MCF 10A (cell line): ENCODE results near the gene CDK14. TPM values are rescaled to one million over a fixed set of nuclear protein-coding genes. Genes with fewer than 3 reads are reported as not detected.

Experiments used
- BruUV-seq: library from RNA; stranded (reverse); fragments of 400-500 nt; replicated peaks from 2 replicates; lab custom pipeline; 2021; lab: Mats Ljungman, UMichigan
- CTCF ChIA-PET: fragments of 300-600 bp; sonication (Branson Sonifier 250); formaldehyde crosslinking; extraction: SDS; loops from one replicate; lab custom pipeline; 2021; ENCODE audit warnings: antibody characterized with exemption, inconsistent platforms; lab: Yijun Ruan, JAX
- POLR2A ChIA-PET: fragments of 300-600, 350-650 bp; sonication (Branson Sonifier 250); formaldehyde crosslinking; extraction: SDS; loops from one replicate; lab custom pipeline; 2020; ENCODE audit warnings: antibody characterized with exemption, inconsistent platforms; lab: Yijun Ruan, JAX
- DNase-seq: peaks from one replicate; pipeline ENCODE4 v3.0.0-alpha.2; 2018; ENCODE audit not compliant: unreplicated experiment
- H3K27ac Mint-ChIP-seq: one replicate; pipeline ENCODE4 v1.8.0; 2022; ENCODE audit warnings: mild to moderate bottlenecking, low read depth, mixed read lengths; ENCODE audit not compliant: unreplicated experiment
- H3K27me3 Mint-ChIP-seq: one replicate; pipeline ENCODE4 v1.8.0; 2022; ENCODE audit warnings: mixed read lengths; ENCODE audit not compliant: insufficient read depth, unreplicated experiment
- H3K36me3 Mint-ChIP-seq: one replicate; pipeline ENCODE4 v1.8.0; 2022; ENCODE audit warnings: mild to moderate bottlenecking, moderate library complexity, mixed read lengths; ENCODE audit not compliant: insufficient read depth, unreplicated experiment
- H3K4me1 Mint-ChIP-seq: one replicate; pipeline ENCODE4 v1.8.0; 2022; ENCODE audit warnings: mixed read lengths; ENCODE audit not compliant: insufficient read depth, unreplicated experiment
- H3K4me3 Mint-ChIP-seq: one replicate; pipeline ENCODE4 v1.8.0; 2022; ENCODE audit warnings: mild to moderate bottlenecking, moderate library complexity, mixed read lengths; ENCODE audit not compliant: unreplicated experiment
- H3K9me3 Mint-ChIP-seq: one replicate; pipeline ENCODE4 v1.8.0; 2022; ENCODE audit warnings: mixed read lengths; ENCODE audit not compliant: unreplicated experiment
- intact Hi-C: fragments of 100-400 bp; cut with micrococcal nuclease; formaldehyde crosslinking; loops from 2 replicates; pipeline ENCODE4 v1.14.1; 2022
- total RNA-seq: library from RNA; stranded (reverse); gene quantifications from 2 replicates; pipeline ENCODE4 v1.2.3, GENCODE V29; 2022
- TF ChIP-seq, protein P1 (sequence below): fragments of 200-600 bp; IDR thresholded peaks from one replicate; pipeline ENCODE4 v1.8.0; 2022; ENCODE audit warnings: antibody characterized with exemption, mild to moderate bottlenecking; ENCODE audit not compliant: unreplicated experiment

CDK14 gene
- total RNA-seq, 1 experiment from 2014 or later: 32.0 TPM

GRCh38 chr7:91083855-91084644, 487.9 kb downstream of the CDK14 start:
- CTCF ChIA-PET: interaction anchor here (0.5 to 6.1 kb wide), 15 partner anchors 13 to 1050 kb away, joined by 3 to 36 read pairs (median 4); partner anchors contain the start of gene CYP51A1

GRCh38 chr7:91085175-91085574, 489.1 kb downstream of the CDK14 start:
- no peaks in the 10 kb centered on the region for H3K9me3 Mint-ChIP-seq
- CTCF ChIA-PET: interaction anchor here (0.9 to 6.1 kb wide), 4 partner anchors 12 to 698 kb away, joined by 3 to 36 read pairs (median 4); no protein-coding TSS in a partner anchor
- intact Hi-C loops: loop anchor here (10.0 kb wide), 1 partner anchor 770 kb away; no protein-coding TSS in a partner anchor
- H3K36me3 Mint-ChIP-seq: peaks cover 6% of the 10 kb centered on the region
- no TSS peak for BruUV-seq
- TF ChIP-seq, protein P1, sequence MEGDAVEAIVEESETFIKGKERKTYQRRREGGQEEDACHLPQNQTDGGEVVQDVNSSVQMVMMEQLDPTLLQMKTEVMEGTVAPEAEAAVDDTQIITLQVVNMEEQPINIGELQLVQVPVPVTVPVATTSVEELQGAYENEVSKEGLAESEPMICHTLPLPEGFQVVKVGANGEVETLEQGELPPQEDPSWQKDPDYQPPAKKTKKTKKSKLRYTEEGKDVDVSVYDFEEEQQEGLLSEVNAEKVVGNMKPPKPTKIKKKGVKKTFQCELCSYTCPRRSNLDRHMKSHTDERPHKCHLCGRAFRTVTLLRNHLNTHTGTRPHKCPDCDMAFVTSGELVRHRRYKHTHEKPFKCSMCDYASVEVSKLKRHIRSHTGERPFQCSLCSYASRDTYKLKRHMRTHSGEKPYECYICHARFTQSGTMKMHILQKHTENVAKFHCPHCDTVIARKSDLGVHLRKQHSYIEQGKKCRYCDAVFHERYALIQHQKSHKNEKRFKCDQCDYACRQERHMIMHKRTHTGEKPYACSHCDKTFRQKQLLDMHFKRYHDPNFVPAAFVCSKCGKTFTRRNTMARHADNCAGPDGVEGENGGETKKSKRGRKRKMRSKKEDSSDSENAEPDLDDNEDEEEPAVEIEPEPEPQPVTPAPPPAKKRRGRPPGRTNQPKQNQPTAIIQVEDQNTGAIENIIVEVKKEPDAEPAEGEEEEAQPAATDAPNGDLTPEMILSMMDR: no peak
- no peak overlapping the region for H3K4me3 Mint-ChIP-seq
- DNase-seq: no peak
- H3K27me3 Mint-ChIP-seq: no peaks in the 10 kb centered on the region
- no peak overlapping the region for H3K27ac Mint-ChIP-seq
- POLR2A ChIA-PET: no interaction called here
- H3K4me1 Mint-ChIP-seq: no peaks in the 10 kb centered on the region

More at GRCh38 chr7:91083855-91084644, 487.9 kb downstream of the CDK14 start:
- no peak overlapping the region for H3K4me3 Mint-ChIP-seq
- H3K4me1 Mint-ChIP-seq: no peaks in the 10 kb centered on the region
- peaks cover 6% of the 10 kb centered on the region for H3K36me3 Mint-ChIP-seq
- no peaks in the 10 kb centered on the region for H3K9me3 Mint-ChIP-seq
- BruUV-seq: no TSS peak
- no peaks in the 10 kb centered on the region for H3K27me3 Mint-ChIP-seq
- intact Hi-C loops: loop anchor here (1.0 to 10.0 kb wide), 5 partner anchors 525 to 1363 kb away; partner anchors contain the start of gene GATAD1
- TF ChIP-seq, protein P1: no peak
- no peak overlapping the region for H3K27ac Mint-ChIP-seq
- POLR2A ChIA-PET: no interaction called here
- DNase-seq: no peak

DNA sequence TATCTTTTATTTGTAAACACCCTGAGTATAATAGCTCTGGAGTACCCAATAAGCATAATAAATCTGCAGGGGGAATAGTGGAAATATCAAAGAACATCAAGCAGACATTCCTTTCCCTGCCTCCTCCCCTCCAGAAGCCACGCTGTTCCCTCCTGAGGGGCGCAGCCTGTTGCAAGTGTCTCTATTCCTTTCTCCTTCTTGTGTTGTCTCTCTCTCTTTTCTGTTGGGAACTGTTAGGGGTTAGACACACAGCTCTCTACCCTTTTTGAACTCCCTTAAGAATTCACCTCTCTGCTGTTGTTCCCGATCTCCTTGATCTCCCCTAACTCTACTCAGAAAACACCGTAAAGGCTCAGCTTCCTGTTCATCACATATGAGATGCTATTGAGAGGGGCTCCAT, 490.1 kb downstream of the CDK14 start:
- BruUV-seq: no TSS peak
- DNase-seq: no peak
- POLR2A ChIA-PET: no interaction called here
- H3K27me3 Mint-ChIP-seq: no peaks in the 10 kb centered on the region
- TF ChIP-seq, protein P1: no peak
- no peak overlapping the region for H3K4me3 Mint-ChIP-seq
- CTCF ChIA-PET: interaction anchor here (0.5 to 2.2 kb wide), 10 partner anchors 11 to 979 kb away, joined by 3 to 12 read pairs (median 3); no protein-coding TSS in a partner anchor
- no peak overlapping the region for H3K27ac Mint-ChIP-seq
- peaks cover 6% of the 10 kb centered on the region for H3K36me3 Mint-ChIP-seq
- no peaks in the 10 kb centered on the region for H3K9me3 Mint-ChIP-seq
- H3K4me1 Mint-ChIP-seq: no peaks in the 10 kb centered on the region
- intact Hi-C loops: loop anchor here (10.0 kb wide), 1 partner anchor 769 kb away; no protein-coding TSS in a partner anchor

GRCh38 chr7:91088156-91088555, 492.0 kb downstream of the CDK14 start:
- BruUV-seq: no TSS peak
- no peaks in the 10 kb centered on the region for H3K4me1 Mint-ChIP-seq
- TF ChIP-seq, protein P1: no peak
- no peaks in the 10 kb centered on the region for H3K9me3 Mint-ChIP-seq
- ChIA-PET CTCF (interaction anchor here (0.6 to 3.1 kb wide), 4 partner anchors 156 to 788 kb away, joined by 3 to 45 read pairs (median 4); no protein-coding TSS in a partner anchor), POLR2A (no interaction called here)
- H3K27ac Mint-ChIP-seq: no peak overlapping the region
- H3K36me3 Mint-ChIP-seq: peaks cover 6% of the 10 kb centered on the region
- H3K4me3 Mint-ChIP-seq: no peak overlapping the region
- H3K27me3 Mint-ChIP-seq: no peaks in the 10 kb centered on the region
- intact Hi-C loops: loop anchor here (10.0 kb wide), 1 partner anchor 767 kb away; no protein-coding TSS in a partner anchor
- DNase-seq: no peak
